B cell (primary cell): ENCODE results near the gene PELI2. TPM values are rescaled to one million over a fixed set of nuclear protein-coding genes. Genes with fewer than 3 reads are reported as not detected.

Source experiments
- ATAC-seq: fragments of 200-7000 bp; cut with Tn5 transposase; one replicate; pipeline ENCODE4 v1.10.0; 2021; ENCODE audit warnings: low read depth, mild to moderate bottlenecking, moderate number of reproducible peaks, moderate library complexity
- CTCF ChIA-PET: fragments of 350-600 bp; sonication (Branson Sonifier 250); formaldehyde crosslinking; loops from one replicate; lab custom pipeline; 2021; ENCODE audit warnings: antibody characterized with exemption, inconsistent platforms; lab: Charles Lee
- POLR2A ChIA-PET: fragments of 350-600 bp; sonication (Branson Sonifier 250); formaldehyde crosslinking; loops from one replicate; lab custom pipeline; 2021; ENCODE audit warnings: antibody characterized with exemption; lab: Charles Lee
- DNase-seq: peaks from one replicate; pipeline ENCODE4 v3.0.0; 2013
- H2AFZ ChIP-seq: 2 replicates; pipeline ENCODE4 v1.6.1; 2012; ENCODE audit warnings: mild to moderate bottlenecking, low read depth, low read length; ENCODE audit not compliant: insufficient read depth, poor library complexity, severe bottlenecking
- H3K27ac ChIP-seq, 2 donors: 1 replicate in 1 of 2; 2 replicates in 1 of 2; pipeline ENCODE4 v1.5.1; 2012 to 2013; ENCODE audit warnings: low read length in 2 of 2, mild to moderate bottlenecking in 2 of 2, moderate library complexity in 1 of 2
- H3K27me3 ChIP-seq, 4 experiments: fragments of 200-600 bp in 1 of 4; sonication (generic) in 1 of 4; replicated peaks in 1 of 4; 1 replicate in 2 of 4; 2 replicates in 2 of 4; pipeline versions ENCODE4 v1.6.1 to v1.7.0; 2013 to 2016; ENCODE audit warnings: low read length in 3 of 4, mild to moderate bottlenecking in 2 of 4, mixed read lengths in 1 of 4, moderate library complexity in 1 of 4; ENCODE audit not compliant: insufficient read depth in 4 of 4, control insufficient read depth in 3 of 4; ENCODE audit errors: control extremely low read depth in 1 of 4
- H3K36me3 ChIP-seq, 2 experiments: replicated peaks in 1 of 2; 1 replicate in 1 of 2; 2 replicates in 1 of 2; pipeline versions ENCODE4 v1.6.1 to v1.7.1; 2013; ENCODE audit warnings: low read length in 1 of 2; ENCODE audit not compliant: insufficient read depth in 2 of 2, control insufficient read depth in 1 of 2; ENCODE audit errors: control extremely low read depth in 1 of 2, extremely low read depth in 1 of 2
- H3K4me1 ChIP-seq, 2 donors: fragments of 200-600 bp in 1 of 2; sonication (generic) in 1 of 2; 1 replicate in 1 of 2; 2 replicates in 1 of 2; pipeline versions ENCODE4 v1.5.1 to v1.6.1; 2013 to 2017; ENCODE audit warnings: low read length in 2 of 2; ENCODE audit not compliant: control insufficient read depth in 2 of 2, insufficient read depth in 2 of 2
- H3K4me2 ChIP-seq: replicated peaks from 2 replicates; pipeline ENCODE3; 2012; ENCODE audit warnings: mild to moderate bottlenecking, low read depth, low read length; ENCODE audit not compliant: poor library complexity, severe bottlenecking
- H3K4me3 ChIP-seq, 5 experiments: fragments of 200-600 bp in 1 of 5; sonication (generic) in 1 of 5; 1 replicate in 3 of 5; 2 replicates in 2 of 5; pipeline versions ENCODE4 v1.5.1 to v1.7.0; 2011 to 2016; ENCODE audit warnings: low read length in 4 of 5, mild to moderate bottlenecking in 4 of 5, low read depth in 2 of 5, control low read depth in 1 of 5, moderate library complexity in 1 of 5; ENCODE audit not compliant: insufficient read depth in 1 of 5; ENCODE audit errors: control extremely low read depth in 1 of 5, extremely low read depth in 1 of 5
- H3K79me2 ChIP-seq: fragments of 200-600 bp; sonication (generic); one replicate; pipeline ENCODE4 v1.6.0; 2016; ENCODE audit warnings: low read length; ENCODE audit not compliant: control insufficient read depth, insufficient read depth
- H3K9ac ChIP-seq: fragments of 200-600 bp; sonication (generic); 2 replicates; pipeline ENCODE4 v1.6.1; 2017; ENCODE audit warnings: mild to moderate bottlenecking, low read length, moderate library complexity
- H3K9me3 ChIP-seq, 3 donors: one replicate each; pipeline versions ENCODE4 v1.6.1 to v1.7.1; 2013; ENCODE audit warnings: low read length in 2 of 3; ENCODE audit not compliant: control insufficient read depth in 2 of 3, insufficient read depth in 1 of 3; ENCODE audit errors: control extremely low read depth in 1 of 3
- H4K20me1 ChIP-seq: 2 replicates; pipeline ENCODE4 v1.6.0; 2012; ENCODE audit warnings: mild to moderate bottlenecking, low read length; ENCODE audit not compliant: insufficient read depth, control insufficient read depth, poor library complexity, severe bottlenecking
- H3K27ac Mint-ChIP-seq: one replicate; pipeline ENCODE4 v1.8.0; 2021; ENCODE audit warnings: mixed read lengths
- H3K27me3 Mint-ChIP-seq: one replicate; pipeline ENCODE4 v1.8.0; 2021; ENCODE audit warnings: mixed read lengths
- H3K4me1 Mint-ChIP-seq: one replicate; pipeline ENCODE4 v1.8.0; 2021; ENCODE audit warnings: mixed read lengths
- H3K4me3 Mint-ChIP-seq: one replicate; pipeline ENCODE4 v1.8.0; 2021; ENCODE audit warnings: mixed read lengths
- H3K9me3 Mint-ChIP-seq: one replicate; pipeline ENCODE4 v1.8.0; 2022; ENCODE audit warnings: mixed read lengths; ENCODE audit not compliant: insufficient read depth
- CTCF ChIP-seq: fragments of 200-600 bp; IDR thresholded peaks from one replicate; pipeline ENCODE4 v1.8.0; 2022; ENCODE audit warnings: antibody characterized with exemption, mild to moderate bottlenecking
- EZH2 ChIP-seq: IDR thresholded peaks from 2 replicates; pipeline ENCODE4 v1.6.1; 2012; ENCODE audit warnings: borderline replicate concordance, low read depth, mild to moderate bottlenecking, moderate library complexity, low read length; ENCODE audit not compliant: insufficient read depth, poor library complexity, severe bottlenecking
- WGBS: methylation state at CpG from one replicate; pipeline ENCODE4 v1.1.5; 2013; ENCODE audit warnings: missing lambda C conversion rate; ENCODE audit not compliant: insufficient coverage; 5-methylcytosine and 5-hydroxymethylcytosine counted together
- intact Hi-C: fragments of 100-400 bp; cut with micrococcal nuclease; formaldehyde crosslinking; loops from one replicate; pipeline ENCODE4 v1.10.0; 2022
- polyA plus RNA-seq: library from polyadenylated mRNA; depleted of rRNA; stranded (reverse); fragments of >200 nt; gene quantifications from 2 replicates; pipeline ENCODE4 v1.2.3, GENCODE V29; 2012
- total RNA-seq, 2 donors: library from RNA; stranded (reverse); fragments of 120-200 nt in 1 of 2; gene quantifications; 1 replicate in 1 of 2; 2 replicates in 1 of 2; pipeline versions ENCODE4 v1.2.3 to v1.2.4, GENCODE V29; 2013 to 2022

PELI2 gene
- total and polyA plus RNA-seq, 2 donors (not counting 1 experiment from before 2014, with no cell fraction given): 5.7 to 13.4 TPM

GRCh38 chr14:56131865-56132833 is 13.9 kb downstream of the PELI2 start:
- 90% methylated on average over 8 of the region's 14 CpGs for WGBS
- Histone ChIP-seq H3K36me3 (no peaks in the 10 kb centered on the region), H3K27ac (no peak overlapping the region), H3K79me2 (peaks cover 84% of the 10 kb centered on the region), H2AFZ (no peak overlapping the region), H3K27me3 (no peaks in the 10 kb centered on the region), H3K9ac (no peak overlapping the region), H3K9me3 (no peaks in the 10 kb centered on the region), H3K4me2 (peak overlapping the region; percentile 26), H3K4me1 (peaks cover 13 to 18% of the 10 kb centered on the region in 2 donors), H3K4me3 (no peak overlapping the region), H4K20me1 (peaks cover 53% of the 10 kb centered on the region)
- Mint-ChIP-seq H3K4me1 (peaks cover 58% of the 10 kb centered on the region), H3K27ac (no peak overlapping the region), H3K4me3 (peak overlapping the region; percentile 33), H3K27me3 (peaks cover 7% of the 10 kb centered on the region), H3K9me3 (no peaks in the 10 kb centered on the region)
- ATAC-seq (no peak), DNase-seq (no peak)
- TF ChIP-seq CTCF: no peak
- TF ChIP-seq EZH2: no peak
- POLR2A ChIA-PET: no interaction called here
- CTCF ChIA-PET: no interaction called here
- intact Hi-C loops: loop anchor here (2.0 to 10.0 kb wide), 2 partner anchors 13 to 53 kb away; partner anchors contain the start of gene PELI2

GRCh38 chr14:56133547-56133946 is 15.3 kb downstream of the PELI2 start:
- no peak for TF ChIP-seq EZH2
- TF ChIP-seq CTCF: no peak
- Histone ChIP-seq H3K36me3 (no peaks in the 10 kb centered on the region), H3K4me3 (no peak overlapping the region), H3K27me3 (no peaks in the 10 kb centered on the region), H3K4me1 (peaks cover 13 to 18% of the 10 kb centered on the region in 2 donors), H3K27ac (no peak overlapping the region), H3K79me2 (peaks cover 91% of the 10 kb centered on the region), H3K4me2 (no peak overlapping the region), H3K9me3 (no peaks in the 10 kb centered on the region), H3K9ac (no peak overlapping the region), H2AFZ (no peak overlapping the region), H4K20me1 (peaks cover 55% of the 10 kb centered on the region)
- H3K27me3 Mint-ChIP-seq: peaks cover 13% of the 10 kb centered on the region
- intact Hi-C loops: loop anchor here (2.0 to 10.0 kb wide), 2 partner anchors 15 to 51 kb away; partner anchors contain the start of gene PELI2
- DNase-seq: no peak
- H3K4me3 Mint-ChIP-seq: no peak overlapping the region
- ChIA-PET CTCF (interaction anchor here (1.2 kb wide), 1 partner anchor 16 kb away, joined by 3 read pairs; the partner anchor contains the start of gene PELI2), POLR2A (no interaction called here)
- no peaks in the 10 kb centered on the region for H3K9me3 Mint-ChIP-seq
- no peak for ATAC-seq
- peaks cover 57% of the 10 kb centered on the region for H3K4me1 Mint-ChIP-seq
- H3K27ac Mint-ChIP-seq: no peak overlapping the region
- WGBS: 72% methylated on average over 4 of the region's 4 CpGs
